ENCODE measurements around the gene RABGAP1L. TPM values are rescaled to one million over a fixed set of nuclear protein-coding genes. Genes with fewer than 3 reads are reported as not detected.

RABGAP1L gene
- total and polyA plus RNA-seq, 2 of the 8 experiments (the other 6 are each of a cell fraction or from before 2014, with no cell fraction given) = 33.3 to 156 TPM

DNA sequence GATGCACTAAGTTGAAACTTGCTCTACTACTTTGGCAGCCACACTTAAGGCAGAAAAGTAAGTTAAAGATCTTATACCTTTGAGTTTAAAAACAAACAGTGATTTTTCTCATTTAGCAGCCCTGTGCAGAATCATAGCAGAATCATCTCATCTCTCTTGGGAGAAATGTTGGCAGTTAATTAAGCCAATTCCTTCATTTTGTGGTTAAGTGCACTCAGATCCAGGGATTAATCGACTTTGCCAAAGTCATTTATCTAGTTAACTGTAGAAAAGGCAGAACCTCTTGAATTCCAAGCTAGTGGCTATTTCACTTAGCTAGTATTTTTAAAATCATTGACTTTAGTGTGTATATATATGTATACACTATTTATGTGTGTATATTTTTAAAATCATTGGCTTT is 413.5 kb downstream of the RABGAP1L start (continued):
- TF ChIP-seq KDM4A (IDR thresholded peaks at IDR 0.05; ENCODE audit: low read depth, low read length, severe bottlenecking) = no peak
- no peak for TF ChIP-seq POLR2AphosphoS5 (IDR thresholded peaks at IDR 0.05; ENCODE audit: low read depth, low read length)

Measured in H1 (cell line).